KOPT-K1 (cell line): ENCODE measurements around the gene SAT1.

ENCODE experiments used
- H3K27ac ChIP-seq: fragments of 200-600 bp; sonication (generic); 2 replicates; pipeline ENCODE4 v1.5.1; 2016; ENCODE audit warnings: antibody characterized with exemption, mild to moderate bottlenecking, low read depth, low read length; ENCODE audit not compliant: poor library complexity, severe bottlenecking
- H3K36me3 ChIP-seq: fragments of 200-600 bp; sonication (generic); 2 replicates; pipeline ENCODE4 v1.5.1; 2017; ENCODE audit warnings: antibody characterized with exemption, mild to moderate bottlenecking, low read length, moderate library complexity; ENCODE audit not compliant: insufficient read depth
- H3K9me3 ChIP-seq: fragments of 200-600 bp; sonication (generic); 2 replicates; pipeline ENCODE4 v1.5.1; 2017; ENCODE audit warnings: antibody characterized with exemption, low read length, mild to moderate bottlenecking; ENCODE audit not compliant: insufficient read depth, poor library complexity, severe bottlenecking

The SAT1 gene

DNA sequence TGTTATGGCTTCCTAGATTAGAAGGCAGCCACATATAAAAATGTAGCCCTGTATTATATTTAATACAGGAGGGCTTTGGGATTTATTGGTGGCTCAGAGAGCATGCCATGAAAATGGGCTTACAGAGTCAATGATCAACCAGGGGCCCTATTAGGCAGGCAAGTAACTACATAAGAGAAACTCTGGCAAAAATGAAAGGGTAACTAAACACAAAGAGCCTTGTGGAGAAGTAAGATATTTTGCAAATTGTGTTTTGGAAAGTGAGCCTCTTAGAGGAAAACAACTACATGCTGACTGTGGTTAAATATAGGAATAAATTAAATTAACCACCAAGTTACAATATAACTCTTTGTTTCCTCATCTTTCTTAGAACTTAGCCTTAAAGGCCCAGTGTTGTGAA, 5.5 kb downstream of the SAT1 start:
- Histone ChIP-seq H3K36me3 (peaks cover 16% of the 10 kb centered on the region), H3K27ac (no peak overlapping the region), H3K9me3 (no peaks in the 10 kb centered on the region)

GRCh38 chrX:23788946-23789345, 6.0 kb downstream of the SAT1 start:
- no peaks in the 10 kb centered on the region for H3K9me3 ChIP-seq
- H3K36me3 ChIP-seq: peaks cover 16% of the 10 kb centered on the region
- H3K27ac ChIP-seq: no peak overlapping the region

- Histone ChIP-seq H3K9me3 (no peaks in the 10 kb centered on the region), H3K36me3 (peaks cover 16% of the 10 kb centered on the region), H3K27ac (no peak overlapping the region)
Observed at GRCh38 chrX:23789386-23790154, 6.6 kb downstream of the SAT1 start.

DNA sequence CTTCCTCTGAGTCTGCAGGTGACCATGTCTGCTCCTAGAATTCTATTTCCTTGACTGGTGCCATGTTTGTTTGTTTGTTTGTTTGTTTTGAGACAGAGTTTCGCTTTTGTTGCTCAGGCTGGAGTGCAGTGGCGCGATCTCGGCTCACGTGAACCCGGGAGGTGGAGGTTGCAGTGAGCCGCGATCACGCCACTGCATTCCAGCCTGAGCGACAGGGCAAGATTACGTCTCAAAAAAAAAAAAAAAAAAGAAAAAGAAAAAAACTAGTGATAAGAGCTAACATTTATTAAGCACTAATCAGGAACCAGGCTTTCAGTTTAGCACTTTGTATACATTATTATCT, 7.2 kb downstream of the SAT1 start:
- peaks cover 10% of the 10 kb centered on the region for H3K36me3 ChIP-seq
- H3K27ac ChIP-seq: no peak overlapping the region

GRCh38 chrX:23792861-23793553, 10.0 kb downstream of the SAT1 start:
- Histone ChIP-seq H3K9me3 (no peaks in the 10 kb centered on the region), H3K27ac (no peak overlapping the region), H3K36me3 (no peaks in the 10 kb centered on the region)

More for the DNA sequence above, 7.2 kb downstream of the SAT1 start:
- no peaks in the 10 kb centered on the region for H3K9me3 ChIP-seq

- Histone ChIP-seq H3K9me3 (no peaks in the 10 kb centered on the region), H3K27ac (no peak overlapping the region), H3K36me3 (no peaks in the 10 kb centered on the region)
Observed at GRCh38 chrX:23795221-23795620, 12.2 kb downstream of the SAT1 start.

- Histone ChIP-seq H3K36me3 (no peaks in the 10 kb centered on the region), H3K27ac (no peak overlapping the region), H3K9me3 (no peaks in the 10 kb centered on the region)
Observed at GRCh38 chrX:23797371-23798128, 14.6 kb downstream of the SAT1 start.

DNA sequence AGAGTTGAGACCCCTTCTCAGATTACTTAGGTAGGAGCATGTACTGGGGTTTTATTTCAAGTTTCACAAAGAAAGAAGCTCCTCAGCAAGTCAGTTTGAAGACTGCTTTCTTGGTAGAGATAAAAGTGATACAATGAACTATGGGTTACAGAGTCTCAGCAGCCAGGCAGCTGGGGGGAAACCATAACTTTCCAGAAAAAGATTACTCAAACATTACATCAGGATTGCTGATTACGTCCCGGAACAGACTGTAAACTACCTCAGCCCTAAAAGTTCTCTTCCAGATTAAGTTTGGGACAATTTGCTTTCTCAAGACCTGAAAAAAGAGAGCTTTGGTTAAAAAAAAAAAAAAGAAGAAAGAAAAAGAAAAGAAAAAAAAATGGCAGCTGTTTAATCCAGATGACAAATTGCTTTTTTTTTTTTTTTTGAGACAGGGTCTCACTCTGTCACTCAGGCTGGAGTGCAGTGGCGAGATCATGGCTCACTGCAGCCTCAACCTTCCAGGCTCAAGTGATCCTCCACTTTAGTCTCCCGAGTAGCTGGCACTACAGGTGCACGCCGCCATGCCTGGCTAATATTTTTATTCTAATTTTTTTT, 16.6 kb downstream of the SAT1 start:
- Histone ChIP-seq H3K9me3 (no peaks in the 10 kb centered on the region), H3K27ac (no peak overlapping the region), H3K36me3 (no peaks in the 10 kb centered on the region)

DNA sequence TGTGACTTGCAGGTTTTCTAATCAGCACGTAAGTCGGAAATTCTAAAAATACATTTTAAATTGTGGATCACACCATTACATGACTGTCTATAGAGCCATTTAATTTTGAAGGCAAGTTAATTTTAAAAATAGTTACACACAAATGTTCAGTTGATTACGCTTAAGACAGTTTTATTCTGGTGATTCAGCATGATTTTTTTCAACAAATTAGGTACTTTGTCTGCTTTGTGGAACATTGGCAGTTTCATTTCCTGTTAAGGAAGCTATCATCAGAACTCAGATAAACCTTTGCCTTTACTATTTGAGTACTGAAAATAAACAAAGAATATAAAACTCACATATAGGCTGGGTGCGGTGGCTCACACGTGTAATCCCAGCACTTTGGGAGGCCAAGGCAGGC, 19.5 kb downstream of the SAT1 start:
- H3K27ac ChIP-seq: no peak overlapping the region
- no peaks in the 10 kb centered on the region for H3K36me3 ChIP-seq
- no peaks in the 10 kb centered on the region for H3K9me3 ChIP-seq

DNA sequence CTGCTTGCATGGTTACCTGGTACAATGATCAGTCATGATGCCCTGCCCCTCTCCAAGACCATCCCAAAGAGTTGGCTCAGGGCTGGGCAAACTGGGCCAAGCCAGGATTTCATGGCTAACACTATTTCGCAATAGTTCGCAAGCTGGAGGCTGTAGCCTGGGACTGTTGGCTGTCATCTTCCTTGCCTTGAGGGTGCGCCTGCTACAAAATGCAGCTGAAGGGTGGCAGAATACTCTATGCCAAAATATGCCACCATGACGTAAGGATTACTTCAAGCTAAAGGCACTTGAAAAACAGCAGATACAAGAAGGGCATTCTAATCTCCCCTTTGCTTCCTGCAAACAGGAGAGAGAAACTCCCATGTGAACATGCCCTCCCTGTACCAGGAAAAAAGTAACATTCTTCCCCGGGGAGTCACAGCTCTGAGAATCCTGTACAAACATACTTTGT, 21.0 kb downstream of the SAT1 start:
- Histone ChIP-seq H3K27ac (no peak overlapping the region), H3K9me3 (no peaks in the 10 kb centered on the region), H3K36me3 (no peaks in the 10 kb centered on the region)

DNA sequence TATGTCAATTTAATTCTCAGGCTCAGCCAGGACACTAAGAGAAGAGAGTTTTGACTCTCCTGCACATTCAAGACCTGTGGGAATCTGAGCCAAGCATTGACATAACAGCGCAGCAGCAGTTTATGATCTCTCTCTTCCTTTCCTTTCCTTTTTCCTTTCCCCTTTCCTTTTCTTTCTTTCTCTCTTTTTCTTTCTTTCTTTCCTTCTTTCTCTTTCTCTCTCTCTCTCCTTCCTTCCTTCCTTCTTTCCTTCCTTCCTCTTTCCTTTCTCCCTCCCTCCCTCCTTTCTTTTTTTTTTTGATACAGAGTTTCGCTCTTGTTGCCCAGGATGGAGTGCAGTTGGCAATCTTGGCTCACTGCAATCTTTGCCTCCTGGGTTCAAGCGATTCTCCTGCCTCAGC, 21.6 kb downstream of the SAT1 start:
- Histone ChIP-seq H3K36me3 (no peaks in the 10 kb centered on the region), H3K27ac (no peak overlapping the region), H3K9me3 (no peaks in the 10 kb centered on the region)

DNA sequence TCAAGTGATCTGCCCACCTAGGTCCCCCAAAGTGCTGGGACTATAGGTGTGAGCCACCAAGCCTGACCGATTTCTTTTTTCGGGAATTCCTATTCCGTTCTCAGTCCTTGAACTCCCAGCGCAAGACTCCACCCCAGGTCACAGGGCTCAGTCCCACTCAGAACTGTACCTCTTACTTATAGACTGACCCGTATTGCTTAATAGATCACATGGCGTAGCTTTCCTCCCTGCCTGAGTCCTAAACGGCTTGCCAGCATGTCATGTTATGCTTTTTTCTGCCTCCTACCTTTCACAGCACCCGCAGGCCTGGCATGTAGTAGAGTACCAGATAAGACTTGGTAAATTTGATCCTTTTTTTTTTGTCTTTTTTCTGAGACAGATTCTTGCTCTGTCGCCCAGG, 22.4 kb downstream of the SAT1 start:
- Histone ChIP-seq H3K9me3 (no peaks in the 10 kb centered on the region), H3K36me3 (no peaks in the 10 kb centered on the region), H3K27ac (no peak overlapping the region)

DNA sequence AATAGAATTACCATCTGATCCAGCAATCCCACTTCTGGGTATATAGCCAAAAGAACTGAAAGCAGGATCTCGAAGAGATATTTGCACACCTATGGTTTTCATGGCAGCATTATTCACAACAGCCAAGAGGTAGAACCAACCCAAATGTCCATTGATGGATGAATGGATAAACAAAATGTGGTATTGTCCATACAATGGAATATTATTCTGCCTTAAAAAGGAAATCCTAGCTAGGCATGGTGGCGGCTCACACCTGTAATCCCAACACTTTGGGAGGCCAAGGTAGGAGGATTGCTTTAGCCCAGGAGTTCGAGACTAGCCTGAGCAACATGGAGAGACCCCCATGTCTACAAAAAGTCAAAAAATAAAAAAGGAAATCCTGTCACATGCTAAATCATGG, 27.3 kb downstream of the SAT1 start:
- no peaks in the 10 kb centered on the region for H3K9me3 ChIP-seq
- no peaks in the 10 kb centered on the region for H3K36me3 ChIP-seq
- no peak overlapping the region for H3K27ac ChIP-seq

DNA sequence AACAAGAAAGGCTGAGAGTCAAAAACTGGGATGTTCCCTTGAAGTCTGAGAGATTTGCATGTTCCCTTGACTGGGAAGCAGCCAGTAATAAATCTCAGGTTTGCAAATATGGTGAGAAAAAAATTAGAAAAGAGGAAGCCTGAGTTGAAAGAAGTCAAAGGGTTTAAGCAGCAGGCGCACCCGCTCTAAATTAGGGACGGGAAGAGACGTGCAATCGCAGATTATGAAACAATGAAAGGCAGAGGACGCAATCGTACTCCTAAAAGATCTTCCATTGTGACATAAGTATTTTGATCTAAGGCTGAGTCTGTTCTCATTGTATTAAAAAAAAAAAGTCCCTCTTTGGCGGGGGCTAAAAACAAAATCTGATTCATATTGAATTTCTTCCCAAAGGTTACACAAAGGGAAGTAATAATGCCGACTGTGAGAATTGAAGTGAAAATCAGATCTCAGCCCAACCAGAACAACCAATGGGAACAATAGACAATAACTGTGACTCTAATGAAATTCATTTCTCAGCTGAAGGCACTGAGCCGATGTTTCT, 28.2 kb downstream of the SAT1 start:
- no peaks in the 10 kb centered on the region for H3K36me3 ChIP-seq
- no peaks in the 10 kb centered on the region for H3K9me3 ChIP-seq
- H3K27ac ChIP-seq: no peak overlapping the region

DNA sequence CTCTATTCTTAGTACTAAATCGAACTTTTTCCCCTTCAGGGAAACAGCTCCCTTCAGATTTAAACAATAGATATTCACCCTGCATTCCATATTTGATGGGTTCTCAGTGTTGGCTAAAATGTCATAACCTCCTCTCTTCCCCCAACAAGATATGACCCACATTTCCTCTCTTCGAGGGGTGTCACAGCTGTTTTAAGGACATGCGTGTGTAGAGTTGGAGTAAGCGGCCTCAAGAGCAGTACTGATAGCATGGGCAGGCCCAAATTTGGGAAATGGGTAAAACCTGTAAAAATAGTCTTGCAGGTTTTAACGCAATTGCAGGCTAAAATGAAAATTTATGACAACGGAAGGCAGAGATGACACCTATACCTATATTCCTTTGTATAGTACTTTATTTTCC, 28.7 kb downstream of the SAT1 start:
- no peaks in the 10 kb centered on the region for H3K9me3 ChIP-seq
- H3K27ac ChIP-seq: no peak overlapping the region
- no peaks in the 10 kb centered on the region for H3K36me3 ChIP-seq
